Gastroesophageal sphincter (tissue), 3 donors: ENCODE measurements around the gene ADAT2.

Experiments used
- EP300 ChIP-seq: sonication (generic); formaldehyde crosslinking; IDR thresholded peaks from one replicate; pipeline ENCODE4 v1.6.1; 2017; ENCODE audit warnings: antibody characterized with exemption, mild to moderate bottlenecking
- POLR2A ChIP-seq, 2 donors: fragments of 450-650 bp; IDR thresholded peaks; one replicate each; pipeline ENCODE4 v1.6.1; 2017; ENCODE audit warnings: antibody characterized with exemption in 2 of 2, mild to moderate bottlenecking in 2 of 2, moderate library complexity in 1 of 2
- POLR2AphosphoS5 ChIP-seq: sonication (generic); formaldehyde crosslinking; IDR thresholded peaks from one replicate; pipeline ENCODE4 v1.6.1; 2017; ENCODE audit warnings: antibody characterized with exemption
- TF ChIP-seq, protein P1 (sequence below), 4 experiments: fragments of 200-600 bp in 2 of 4; fragments of 450-650 bp in 2 of 4; sonication (generic) in 1 of 4; IDR thresholded peaks; one replicate each; pipeline ENCODE4 v1.5.1; 2017 to 2019; ENCODE audit warnings: antibody characterized with exemption in 4 of 4, mild to moderate bottlenecking in 2 of 4, moderate library complexity in 2 of 4

DNA sequence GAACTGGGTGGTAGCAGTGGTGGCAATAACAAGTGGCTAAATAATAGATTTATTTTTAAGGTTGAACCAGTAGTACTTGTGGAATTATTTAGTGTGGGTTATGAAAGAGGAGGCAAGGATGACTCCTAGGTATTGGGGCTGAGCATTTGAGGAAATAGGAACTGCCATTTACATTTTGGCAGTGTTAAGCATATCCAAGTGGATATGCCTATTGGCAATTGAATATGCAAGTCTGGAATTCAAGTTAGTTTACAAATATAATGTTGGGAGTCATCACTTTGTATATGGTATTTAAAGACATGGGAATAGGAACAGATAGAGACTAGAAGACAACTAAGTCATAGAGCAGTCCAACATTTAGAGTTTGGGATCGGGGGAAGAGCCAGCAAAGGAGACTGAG is 26.1 kb upstream of the ADAT2 start:
- TF ChIP-seq, protein P1, sequence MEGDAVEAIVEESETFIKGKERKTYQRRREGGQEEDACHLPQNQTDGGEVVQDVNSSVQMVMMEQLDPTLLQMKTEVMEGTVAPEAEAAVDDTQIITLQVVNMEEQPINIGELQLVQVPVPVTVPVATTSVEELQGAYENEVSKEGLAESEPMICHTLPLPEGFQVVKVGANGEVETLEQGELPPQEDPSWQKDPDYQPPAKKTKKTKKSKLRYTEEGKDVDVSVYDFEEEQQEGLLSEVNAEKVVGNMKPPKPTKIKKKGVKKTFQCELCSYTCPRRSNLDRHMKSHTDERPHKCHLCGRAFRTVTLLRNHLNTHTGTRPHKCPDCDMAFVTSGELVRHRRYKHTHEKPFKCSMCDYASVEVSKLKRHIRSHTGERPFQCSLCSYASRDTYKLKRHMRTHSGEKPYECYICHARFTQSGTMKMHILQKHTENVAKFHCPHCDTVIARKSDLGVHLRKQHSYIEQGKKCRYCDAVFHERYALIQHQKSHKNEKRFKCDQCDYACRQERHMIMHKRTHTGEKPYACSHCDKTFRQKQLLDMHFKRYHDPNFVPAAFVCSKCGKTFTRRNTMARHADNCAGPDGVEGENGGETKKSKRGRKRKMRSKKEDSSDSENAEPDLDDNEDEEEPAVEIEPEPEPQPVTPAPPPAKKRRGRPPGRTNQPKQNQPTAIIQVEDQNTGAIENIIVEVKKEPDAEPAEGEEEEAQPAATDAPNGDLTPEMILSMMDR (IDR thresholded peaks at IDR 0.05) = no peak
- TF ChIP-seq POLR2A (IDR thresholded peaks at IDR 0.05) = no peak
- TF ChIP-seq EP300 = no peak
- TF ChIP-seq POLR2AphosphoS5 = no peak
